B cell (primary cell): Measurements from ENCODE around the gene MUC5AC.

Experiments used
- EZH2 ChIP-seq: IDR thresholded peaks from 2 replicates; pipeline ENCODE4 v1.6.1; 2012; ENCODE audit warnings: borderline replicate concordance, low read depth, mild to moderate bottlenecking, moderate library complexity, low read length; ENCODE audit not compliant: insufficient read depth, poor library complexity, severe bottlenecking
- TF ChIP-seq, protein P1 (sequence below): fragments of 200-600 bp; IDR thresholded peaks from one replicate; pipeline ENCODE4 v1.8.0; 2022; ENCODE audit warnings: antibody characterized with exemption, mild to moderate bottlenecking

DNA sequence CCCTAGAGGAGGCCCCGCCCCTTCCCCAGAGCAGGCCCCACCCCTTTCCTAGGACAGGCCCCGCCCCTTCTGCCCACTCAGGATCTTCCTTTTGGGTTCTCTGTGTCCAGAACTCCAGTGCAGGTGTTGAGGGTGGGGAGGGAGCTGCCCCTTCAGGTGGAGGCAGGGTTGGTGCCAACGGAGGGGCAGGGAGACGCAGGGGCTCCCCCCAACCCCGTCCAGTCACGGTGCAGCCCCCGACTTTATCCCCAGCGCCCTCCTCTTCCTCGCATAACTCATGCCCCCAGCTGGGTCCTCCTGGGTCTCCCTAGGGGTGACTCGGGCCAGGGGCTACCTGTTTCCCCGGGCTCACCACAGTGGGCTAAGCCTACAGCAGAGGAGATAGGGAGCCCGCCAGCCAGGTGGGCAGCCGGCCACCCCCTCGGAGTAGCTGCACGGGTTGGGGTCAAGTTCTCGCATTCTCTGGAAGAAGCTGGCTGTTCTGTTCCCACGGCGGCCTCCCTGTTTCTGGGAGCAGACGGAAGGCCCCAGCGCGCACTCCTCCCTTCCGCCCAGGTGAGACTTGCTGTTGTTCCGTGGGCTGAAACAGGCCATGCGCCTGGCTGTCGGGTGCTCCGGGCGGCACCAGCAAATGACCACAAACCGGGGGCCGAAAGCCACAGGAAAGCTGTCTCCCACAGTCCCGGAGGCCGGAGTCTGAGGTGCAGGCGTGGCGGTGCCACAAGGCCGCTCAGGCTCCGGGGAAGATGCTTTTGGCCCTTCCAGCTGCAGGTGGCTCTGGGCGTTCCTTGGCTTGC lies 44.1 kb upstream of the MUC5AC start:
- TF ChIP-seq, protein P1, sequence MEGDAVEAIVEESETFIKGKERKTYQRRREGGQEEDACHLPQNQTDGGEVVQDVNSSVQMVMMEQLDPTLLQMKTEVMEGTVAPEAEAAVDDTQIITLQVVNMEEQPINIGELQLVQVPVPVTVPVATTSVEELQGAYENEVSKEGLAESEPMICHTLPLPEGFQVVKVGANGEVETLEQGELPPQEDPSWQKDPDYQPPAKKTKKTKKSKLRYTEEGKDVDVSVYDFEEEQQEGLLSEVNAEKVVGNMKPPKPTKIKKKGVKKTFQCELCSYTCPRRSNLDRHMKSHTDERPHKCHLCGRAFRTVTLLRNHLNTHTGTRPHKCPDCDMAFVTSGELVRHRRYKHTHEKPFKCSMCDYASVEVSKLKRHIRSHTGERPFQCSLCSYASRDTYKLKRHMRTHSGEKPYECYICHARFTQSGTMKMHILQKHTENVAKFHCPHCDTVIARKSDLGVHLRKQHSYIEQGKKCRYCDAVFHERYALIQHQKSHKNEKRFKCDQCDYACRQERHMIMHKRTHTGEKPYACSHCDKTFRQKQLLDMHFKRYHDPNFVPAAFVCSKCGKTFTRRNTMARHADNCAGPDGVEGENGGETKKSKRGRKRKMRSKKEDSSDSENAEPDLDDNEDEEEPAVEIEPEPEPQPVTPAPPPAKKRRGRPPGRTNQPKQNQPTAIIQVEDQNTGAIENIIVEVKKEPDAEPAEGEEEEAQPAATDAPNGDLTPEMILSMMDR: no peak
- no peak for TF ChIP-seq EZH2
